DND-41 (cell line): ENCODE results near the gene RBMS3.

ENCODE experiments used
- ATAC-seq: fragments of 200-7000 bp; cut with Tn5 transposase; 3 replicates; pipeline ENCODE4 v1.9.1; 2021; ENCODE audit warnings: low read depth; ENCODE audit not compliant: insufficient read depth
- DNase-seq: peaks from one replicate; pipeline ENCODE4 v3.0.0-alpha.2; 2020
- H2AFZ ChIP-seq: 2 replicates; pipeline ENCODE4 v1.6.0; 2012; ENCODE audit warnings: low read depth, low read length
- H3K27ac ChIP-seq: 2 replicates; pipeline ENCODE4 v1.5.1; 2012; ENCODE audit warnings: low read length, inconsistent platforms
- H3K27me3 ChIP-seq: fragments of 200-600 bp; sonication (generic); 2 replicates; pipeline ENCODE4 v1.6.0; 2012; ENCODE audit warnings: low read length, mild to moderate bottlenecking, inconsistent platforms; ENCODE audit not compliant: insufficient read depth, poor library complexity
- H3K36me3 ChIP-seq: 2 replicates; pipeline ENCODE4 v1.5.1; 2012; ENCODE audit warnings: low read length, inconsistent platforms; ENCODE audit not compliant: insufficient read depth
- H3K4me1 ChIP-seq: 2 replicates; pipeline ENCODE4 v1.5.1; 2012; ENCODE audit warnings: mild to moderate bottlenecking, low read length; ENCODE audit not compliant: insufficient read depth
- H3K4me2 ChIP-seq: 2 replicates; pipeline ENCODE4 v1.6.0; 2012; ENCODE audit warnings: mild to moderate bottlenecking, moderate library complexity, low read length, inconsistent platforms; ENCODE audit not compliant: insufficient read depth
- H3K4me3 ChIP-seq, 2 experiments: fragments of 200-600 bp in 1 of 2; shearing (Covaris generic) in 1 of 2; 2 replicates each; pipeline ENCODE4 v1.5.1; 2012 to 2016; ENCODE audit warnings: inconsistent platforms in 2 of 2, low read length in 2 of 2, mild to moderate bottlenecking in 2 of 2, low read depth in 1 of 2, moderate library complexity in 1 of 2
- H3K79me2 ChIP-seq: 2 replicates; pipeline ENCODE4 v1.6.0; 2012; ENCODE audit warnings: low read length, inconsistent platforms; ENCODE audit not compliant: insufficient read depth
- H3K9ac ChIP-seq: 2 replicates; pipeline ENCODE4 v1.6.0; 2012; ENCODE audit warnings: low read depth, mild to moderate bottlenecking, inconsistent platforms, low read length, moderate library complexity
- H3K9me3 ChIP-seq: 2 replicates; pipeline ENCODE4 v1.5.1; 2012; ENCODE audit warnings: low read length, moderate library complexity, mild to moderate bottlenecking, inconsistent platforms; ENCODE audit not compliant: insufficient read depth, severe bottlenecking
- H4K20me1 ChIP-seq: 2 replicates; pipeline ENCODE4 v1.6.0; 2012; ENCODE audit warnings: low read length; ENCODE audit not compliant: insufficient read depth
- EZH2 ChIP-seq: IDR thresholded peaks from 3 replicates; pipeline ENCODE4 v1.6.1; 2012; ENCODE audit warnings: borderline replicate concordance, low read depth, mild to moderate bottlenecking, moderate library complexity, low read length, inconsistent platforms; ENCODE audit not compliant: severe bottlenecking
- TF ChIP-seq, protein P1 (sequence below): IDR thresholded peaks from 2 replicates; pipeline ENCODE4 v1.5.1; 2012; ENCODE audit warnings: borderline replicate concordance, low read length, moderate library complexity, mild to moderate bottlenecking; ENCODE audit not compliant: poor library complexity, severe bottlenecking; ENCODE audit errors: extremely low read depth

Gene RBMS3

DNA sequence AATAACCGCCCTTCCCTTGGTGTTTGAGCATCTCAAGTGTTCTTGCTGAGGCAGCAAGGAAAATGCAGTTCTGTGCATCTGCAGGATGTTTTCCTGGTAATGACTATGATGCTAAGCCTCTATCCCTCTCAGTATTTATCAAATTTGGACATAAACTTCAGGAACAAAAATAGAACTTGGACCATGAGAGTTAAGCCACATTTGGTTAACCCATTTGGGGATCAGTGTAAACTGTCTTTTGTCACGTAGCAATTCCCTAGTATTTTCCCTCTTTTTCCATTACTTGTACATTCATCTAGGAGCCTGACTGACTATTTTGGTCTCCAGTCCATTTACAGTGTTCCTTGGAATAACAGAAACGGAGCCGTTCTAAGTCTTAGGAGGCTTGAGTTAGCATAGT is 250.8 kb downstream of the RBMS3 start:
- Histone ChIP-seq H3K4me2 (no peak overlapping the region), H3K36me3 (no peaks in the 10 kb centered on the region), H2AFZ (no peak overlapping the region), H4K20me1 (no peaks in the 10 kb centered on the region), H3K9ac (no peak overlapping the region), H3K9me3 (no peaks in the 10 kb centered on the region), H3K27me3 (no peaks in the 10 kb centered on the region), H3K4me3 (no peak overlapping the region), H3K4me1 (no peaks in the 10 kb centered on the region), H3K79me2 (no peaks in the 10 kb centered on the region), H3K27ac (no peak overlapping the region)
- TF ChIP-seq, protein P1, sequence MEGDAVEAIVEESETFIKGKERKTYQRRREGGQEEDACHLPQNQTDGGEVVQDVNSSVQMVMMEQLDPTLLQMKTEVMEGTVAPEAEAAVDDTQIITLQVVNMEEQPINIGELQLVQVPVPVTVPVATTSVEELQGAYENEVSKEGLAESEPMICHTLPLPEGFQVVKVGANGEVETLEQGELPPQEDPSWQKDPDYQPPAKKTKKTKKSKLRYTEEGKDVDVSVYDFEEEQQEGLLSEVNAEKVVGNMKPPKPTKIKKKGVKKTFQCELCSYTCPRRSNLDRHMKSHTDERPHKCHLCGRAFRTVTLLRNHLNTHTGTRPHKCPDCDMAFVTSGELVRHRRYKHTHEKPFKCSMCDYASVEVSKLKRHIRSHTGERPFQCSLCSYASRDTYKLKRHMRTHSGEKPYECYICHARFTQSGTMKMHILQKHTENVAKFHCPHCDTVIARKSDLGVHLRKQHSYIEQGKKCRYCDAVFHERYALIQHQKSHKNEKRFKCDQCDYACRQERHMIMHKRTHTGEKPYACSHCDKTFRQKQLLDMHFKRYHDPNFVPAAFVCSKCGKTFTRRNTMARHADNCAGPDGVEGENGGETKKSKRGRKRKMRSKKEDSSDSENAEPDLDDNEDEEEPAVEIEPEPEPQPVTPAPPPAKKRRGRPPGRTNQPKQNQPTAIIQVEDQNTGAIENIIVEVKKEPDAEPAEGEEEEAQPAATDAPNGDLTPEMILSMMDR: no peak
- no peak for TF ChIP-seq EZH2
- no peak for ATAC-seq
- no peak for DNase-seq

DNA sequence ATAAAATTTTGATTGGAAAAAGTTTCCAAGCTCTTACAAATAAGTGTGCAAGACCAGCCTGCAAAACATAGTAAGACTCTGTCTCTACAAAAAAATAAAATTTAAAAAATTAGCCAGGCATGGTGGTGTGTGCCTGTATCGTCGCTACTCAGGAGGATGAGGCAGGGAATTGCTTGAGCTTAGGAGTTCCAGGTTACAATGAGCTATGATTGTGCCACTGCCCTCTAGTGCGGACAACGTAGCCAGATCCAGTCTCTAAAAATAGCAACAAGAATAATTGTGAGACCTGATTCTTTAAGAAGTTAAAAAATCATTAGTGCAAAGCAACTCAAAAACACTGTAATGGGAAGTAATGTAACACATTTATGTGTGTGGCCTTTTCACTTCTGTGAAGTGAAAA is 251.6 kb downstream of the RBMS3 start:
- Histone ChIP-seq H3K9ac (no peak overlapping the region), H2AFZ (no peak overlapping the region), H3K27me3 (no peaks in the 10 kb centered on the region), H3K4me2 (no peak overlapping the region), H4K20me1 (no peaks in the 10 kb centered on the region), H3K27ac (no peak overlapping the region), H3K79me2 (no peaks in the 10 kb centered on the region), H3K36me3 (no peaks in the 10 kb centered on the region), H3K4me3 (no peak overlapping the region), H3K4me1 (no peaks in the 10 kb centered on the region), H3K9me3 (no peaks in the 10 kb centered on the region)
- TF ChIP-seq EZH2: no peak
- TF ChIP-seq, protein P1: no peak
- DNase-seq (no peak), ATAC-seq (no peak)

DNA sequence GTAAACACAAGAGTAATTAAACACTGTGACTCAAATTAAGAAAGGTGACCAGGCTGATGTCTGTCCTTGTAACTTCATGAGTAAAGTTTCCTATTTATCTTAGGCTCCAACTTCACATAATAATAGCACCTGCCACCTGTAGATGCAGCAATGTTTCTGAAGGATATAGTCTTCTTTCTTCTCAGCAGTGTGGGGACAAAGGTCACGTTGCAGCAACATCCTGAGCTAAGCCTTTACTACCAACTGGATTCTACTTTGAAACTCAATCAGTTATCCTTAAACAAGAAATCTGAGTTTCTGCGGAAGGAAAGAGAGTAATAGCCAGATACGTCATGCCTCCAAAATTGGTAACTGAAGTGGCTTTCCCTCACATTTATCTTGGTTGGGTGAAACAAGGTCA is 253.1 kb downstream of the RBMS3 start:
- H3K4me3 ChIP-seq: no peak overlapping the region
- H3K36me3 ChIP-seq: no peaks in the 10 kb centered on the region
- H3K9me3 ChIP-seq: no peaks in the 10 kb centered on the region
- no peak for DNase-seq
- H3K79me2 ChIP-seq: no peaks in the 10 kb centered on the region
- no peaks in the 10 kb centered on the region for H4K20me1 ChIP-seq
- H3K4me2 ChIP-seq: no peak overlapping the region
- no peak for TF ChIP-seq EZH2
- TF ChIP-seq, protein P1: no peak
- H3K9ac ChIP-seq: no peak overlapping the region
- H3K27ac ChIP-seq: no peak overlapping the region
- ATAC-seq: no peak
- no peaks in the 10 kb centered on the region for H3K4me1 ChIP-seq
- no peak overlapping the region; the same call in 1 of the 2 replicates for H2AFZ ChIP-seq
- H3K27me3 ChIP-seq: no peaks in the 10 kb centered on the region
